Activated CD4-positive, alpha-beta T cell treated with anti-CD3 and anti-CD28 coated beads, Interleukin-2, Interleukin-6, amounts not matched to agents 100 ng/mL and 50 ng/mL, durations not matched to agents 16 hours and 8 hours (primary cell): ENCODE measurements around the gene ZMYND19.
A peak's percentile ranks its signal among the peaks of the same experiment; 100 is the strongest.
"Not testable (repeated sequence)": the region's sequence is repeated elsewhere in the genome, so short reads cannot be mapped to it uniquely, and the experiment has no call there.

ENCODE experiments used
- DNase-seq: peaks from one replicate; pipeline ENCODE4 v3.0.0-alpha.2; 2020

The ZMYND19 gene

GRCh38 chr9:137586854-137587253 is 3.5 kb downstream of the ZMYND19 start:
- DNase-seq, result no peak

GRCh38 chr9:137583957-137584356 is 6.4 kb downstream of the ZMYND19 start:
- no peak for DNase-seq

- DNase-seq, result no peak
These were observed 7.0 kb downstream of the ZMYND19 start for GRCh38 chr9:137583347-137583746.

- DNase-seq, result no peak
These were observed 7.9 kb downstream of the ZMYND19 start for GRCh38 chr9:137582286-137582860.

GRCh38 chr9:137581361-137582285 is 8.7 kb downstream of the ZMYND19 start:
- DNase-seq, result no peak

GRCh38 chr9:137580954-137581322 is 9.4 kb downstream of the ZMYND19 start:
- DNase-seq, result no peak

GRCh38 chr9:137580209-137580953 is 9.9 kb downstream of the ZMYND19 start:
- no peak for DNase-seq

- DNase-seq, result no peak
These were observed 11.1 kb downstream of the ZMYND19 start for GRCh38 chr9:137579259-137579604.

- DNase-seq, result peak; percentile 98
These were observed 11.6 kb downstream of the ZMYND19 start, which contains the start of gene DPH7 for GRCh38 chr9:137578518-137579258. Gene DPH7 (minus strand): TSS chr9:137578925. CDS start chr9:137578777, 148 bp downstream.

- DNase-seq, result no peak
These were observed 14.4 kb downstream of the ZMYND19 start for GRCh38 chr9:137575716-137576411.

- DNase-seq, result peak; percentile 40
These were observed 15.0 kb downstream of the ZMYND19 start for GRCh38 chr9:137575364-137575715.

GRCh38 chr9:137574192-137574591 is 16.1 kb downstream of the ZMYND19 start:
- DNase-seq, result no peak

- DNase-seq, result no peak
These were observed 19.7 kb downstream of the ZMYND19 start for GRCh38 chr9:137570566-137570965.

- DNase-seq, result no peak
These were observed 20.6 kb downstream of the ZMYND19 start for GRCh38 chr9:137569609-137570203.

GRCh38 chr9:137568445-137568844 is 21.9 kb downstream of the ZMYND19 start:
- not testable (repeated sequence) for DNase-seq

- DNase-seq, result no peak
These were observed 25.4 kb downstream of the ZMYND19 start for GRCh38 chr9:137564817-137565411.

GRCh38 chr9:137564134-137564533 is 26.2 kb downstream of the ZMYND19 start:
- DNase-seq, result no peak

GRCh38 chr9:137558127-137558526 is 32.2 kb downstream of the ZMYND19 start:
- no peak for DNase-seq

- DNase-seq, result no peak
These were observed 34.1 kb downstream of the ZMYND19 start for GRCh38 chr9:137556069-137556838.

- DNase-seq, result no peak
These were observed 35.1 kb downstream of the ZMYND19 start for GRCh38 chr9:137555179-137555578.

GRCh38 chr9:137554349-137554748 is 36.0 kb downstream of the ZMYND19 start:
- no peak for DNase-seq
